K562 (cell line): ENCODE results near the gene TARBP1. TPM values are rescaled to one million over a fixed set of nuclear protein-coding genes. Genes with fewer than 3 reads are reported as not detected.

ENCODE experiments used
- ATF3 ChIP-seq, 2 experiments: fragments of 450-650 bp in 1 of 2; sonication (generic) in 1 of 2; formaldehyde crosslinking in 1 of 2; IDR thresholded peaks in 1 of 2; conservative IDR thresholded peaks in 1 of 2; 2 replicates each; pipeline versions ENCODE4 v1.6.1 to v1.8.1; 2016 to 2023; ENCODE audit warnings: mild to moderate bottlenecking in 2 of 2, moderate library complexity in 2 of 2, inconsistent platforms in 1 of 2, missing genetic modification reagents in 1 of 2
- CREBBP ChIP-seq: IDR thresholded peaks from one replicate; pipeline ENCODE4 v1.6.1; 2012; ENCODE audit warnings: low read depth, mild to moderate bottlenecking, control low read depth, inconsistent platforms, low read length
- CTCFL ChIP-seq: IDR thresholded peaks from 2 replicates; pipeline ENCODE4 v1.6.1; 2011; ENCODE audit warnings: borderline replicate concordance, low read depth, mild to moderate bottlenecking, moderate library complexity, low read length; ENCODE audit not compliant: insufficient read depth, poor library complexity, severe bottlenecking
- FOSL1 ChIP-seq: fragments of 200-800 bp; sonication (Bioruptor generic); conservative IDR thresholded peaks from 2 replicates; pipeline ENCODE4 v1.6.1; 2016; ENCODE audit warnings: missing genetic modification characterization, missing compliant biosample characterization
- HNRNPUL1 ChIP-seq: fragments of 200-400 bp; formaldehyde crosslinking; IDR thresholded peaks from 2 replicates; pipeline ENCODE4 v1.6.1; 2017; ENCODE audit warnings: low read length
- KDM1A ChIP-seq, 2 experiments: fragments of 450-650 bp; IDR thresholded peaks; 2 replicates each; pipeline ENCODE4 v1.6.1; 2016; ENCODE audit warnings: mild to moderate bottlenecking in 2 of 2
- KLF1 ChIP-seq: fragments of 450-650 bp; IDR thresholded peaks from 2 replicates; pipeline ENCODE4 v1.6.1; 2016; ENCODE audit warnings: missing genetic modification characterization, missing compliant biosample characterization
- NBN ChIP-seq: fragments of 450-650 bp; IDR thresholded peaks from 2 replicates; pipeline ENCODE4 v1.6.1; 2016; ENCODE audit warnings: low read depth, mild to moderate bottlenecking
- NFXL1 ChIP-seq: fragments of 450-650 bp; formaldehyde crosslinking; IDR thresholded peaks from 2 replicates; pipeline ENCODE4 v1.4.0; 2021; ENCODE audit warnings: mild to moderate bottlenecking
- NR2C1 ChIP-seq, 2 experiments: fragments of 450-650 bp; IDR thresholded peaks; 2 replicates each; pipeline ENCODE4 v1.6.1; 2017; ENCODE audit warnings: mild to moderate bottlenecking in 2 of 2, antibody characterized with exemption in 1 of 2, inconsistent platforms in 1 of 2, missing compliant biosample characterization in 1 of 2, missing genetic modification characterization in 1 of 2
- OTX1 ChIP-seq: fragments of 450-650 bp; formaldehyde crosslinking; IDR thresholded peaks from 2 replicates; pipeline ENCODE4 v1.4.0; 2022; ENCODE audit warnings: mild to moderate bottlenecking
- PHB2 ChIP-seq: fragments of 450-650 bp; IDR thresholded peaks from 2 replicates; pipeline ENCODE4 v1.6.1; 2017; ENCODE audit warnings: low read depth
- SRSF7 ChIP-seq: fragments of 200-400 bp; formaldehyde crosslinking; optimal IDR thresholded peaks from 2 replicates; pipeline ENCODE3; 2017; ENCODE audit warnings: mild to moderate bottlenecking, low read depth, low read length
- ZNF280A ChIP-seq: fragments of 450-650 bp; IDR thresholded peaks from 2 replicates; pipeline ENCODE4 v1.6.1; 2018; ENCODE audit warnings: mild to moderate bottlenecking, low read depth; ENCODE audit not compliant: partially characterized antibody
- ZNF780A ChIP-seq: fragments of 250-450 bp; sonication (Bioruptor Pico); IDR thresholded peaks from 2 replicates; pipeline ENCODE4 v1.5.0; 2021; ENCODE audit warnings: mild to moderate bottlenecking
- polyA plus RNA-seq, 8 experiments: library from polyadenylated mRNA; depleted of rRNA in 4 of 8; stranded (reverse) in 5 of 8; unstranded in 3 of 8; fragments of >200 nt; fragmentation: Nextera tagmentation in 2 of 8; fragmentation: Illumina TruSeq in 1 of 8; extraction: Ambion mirVana in 2 of 8; extraction: Trizol in 1 of 8; gene quantifications; 2 replicates each; pipeline versions ENCODE4 v1.2.1 to v1.2.3, GENCODE V29; 2011 to 2014; ENCODE audit warnings: inconsistent platforms in 1 of 8, missing spikeins in 1 of 8
- total RNA-seq, 7 experiments: library from RNA; depleted of rRNA in 6 of 7; stranded (reverse); fragments of >200 nt in 6 of 7; fragmentation: Illumina TruSeq in 2 of 7; extraction: Trizol in 2 of 7; gene quantifications; 2 replicates each; pipeline versions ENCODE4 v1.2.1 to v1.2.3, GENCODE V29; 2011 to 2021; ENCODE audit warnings: low replicate concordance in 1 of 7
- TF ChIP-seq, protein P1 (sequence below): fragments of 450-650 bp; IDR thresholded peaks from 2 replicates; pipeline ENCODE4 v1.6.1; 2017; ENCODE audit warnings: mild to moderate bottlenecking, moderate library complexity

The TARBP1 gene
- total and polyA plus RNA-seq, 9 of the 15 experiments (the other 6 are each of a cell fraction or from before 2014, with no cell fraction given), result 8.8 to 48.0 (median 22.9) TPM

- TF ChIP-seq ZNF780A (CRISPR knock-in tag), result 0 out of 2 replicates have a peak, but pooled peaks have one; percentile 69
- peak in 1 of 2 experiments; percentile 45; a peak in 1 of 4 replicates for TF ChIP-seq KDM1A (IDR thresholded peaks at IDR 0.05)
- no peak for TF ChIP-seq ZNF280A
- peak; percentile 91 for TF ChIP-seq OTX1
- TF ChIP-seq ATF3 (IDR thresholded peaks at IDR 0.05), result peak; percentile 11; the same call in 1 of the 2 replicates
- peak; percentile 62; the same call in 1 of the 2 replicates for TF ChIP-seq ATF3 (CRISPR knock-in tag; conservative IDR thresholded peaks at IDR 0.05)
- TF ChIP-seq CREBBP, result no peak
- peak; percentile 15; the same call in 1 of the 2 replicates for TF ChIP-seq NFXL1 (CRISPR knock-in tag)
- TF ChIP-seq HNRNPUL1, result no peak
- no peak for TF ChIP-seq SRSF7
- TF ChIP-seq KLF1, result no peak; the same call in none of the 2 replicates
- TF ChIP-seq, protein P1, sequence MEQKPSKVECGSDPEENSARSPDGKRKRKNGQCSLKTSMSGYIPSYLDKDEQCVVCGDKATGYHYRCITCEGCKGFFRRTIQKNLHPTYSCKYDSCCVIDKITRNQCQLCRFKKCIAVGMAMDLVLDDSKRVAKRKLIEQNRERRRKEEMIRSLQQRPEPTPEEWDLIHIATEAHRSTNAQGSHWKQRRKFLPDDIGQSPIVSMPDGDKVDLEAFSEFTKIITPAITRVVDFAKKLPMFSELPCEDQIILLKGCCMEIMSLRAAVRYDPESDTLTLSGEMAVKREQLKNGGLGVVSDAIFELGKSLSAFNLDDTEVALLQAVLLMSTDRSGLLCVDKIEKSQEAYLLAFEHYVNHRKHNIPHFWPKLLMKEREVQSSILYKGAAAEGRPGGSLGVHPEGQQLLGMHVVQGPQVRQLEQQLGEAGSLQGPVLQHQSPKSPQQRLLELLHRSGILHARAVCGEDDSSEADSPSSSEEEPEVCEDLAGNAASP, result no peak
- TF ChIP-seq PHB2, result peak; percentile 41; the same call in 1 of the 2 replicates
- TF ChIP-seq CTCFL, result peak; percentile 40
- TF ChIP-seq NR2C1 (IDR thresholded peaks at IDR 0.05), result peak; percentile 72
- peak; percentile 81 for TF ChIP-seq NR2C1 (tag; IDR thresholded peaks at IDR 0.05)
- peak; percentile 92 for TF ChIP-seq NBN
- peak; percentile 60 for TF ChIP-seq FOSL1 (tag)
These were observed 105.7 kb downstream of the TARBP1 start, which contains the start of gene COA6 (continued) for GRCh38 chr1:234373064-234373958.
